ENCODE results near the gene MVP.
A peak's percentile ranks its signal among the peaks of the same experiment; 100 is the strongest.

The MVP gene

DNA sequence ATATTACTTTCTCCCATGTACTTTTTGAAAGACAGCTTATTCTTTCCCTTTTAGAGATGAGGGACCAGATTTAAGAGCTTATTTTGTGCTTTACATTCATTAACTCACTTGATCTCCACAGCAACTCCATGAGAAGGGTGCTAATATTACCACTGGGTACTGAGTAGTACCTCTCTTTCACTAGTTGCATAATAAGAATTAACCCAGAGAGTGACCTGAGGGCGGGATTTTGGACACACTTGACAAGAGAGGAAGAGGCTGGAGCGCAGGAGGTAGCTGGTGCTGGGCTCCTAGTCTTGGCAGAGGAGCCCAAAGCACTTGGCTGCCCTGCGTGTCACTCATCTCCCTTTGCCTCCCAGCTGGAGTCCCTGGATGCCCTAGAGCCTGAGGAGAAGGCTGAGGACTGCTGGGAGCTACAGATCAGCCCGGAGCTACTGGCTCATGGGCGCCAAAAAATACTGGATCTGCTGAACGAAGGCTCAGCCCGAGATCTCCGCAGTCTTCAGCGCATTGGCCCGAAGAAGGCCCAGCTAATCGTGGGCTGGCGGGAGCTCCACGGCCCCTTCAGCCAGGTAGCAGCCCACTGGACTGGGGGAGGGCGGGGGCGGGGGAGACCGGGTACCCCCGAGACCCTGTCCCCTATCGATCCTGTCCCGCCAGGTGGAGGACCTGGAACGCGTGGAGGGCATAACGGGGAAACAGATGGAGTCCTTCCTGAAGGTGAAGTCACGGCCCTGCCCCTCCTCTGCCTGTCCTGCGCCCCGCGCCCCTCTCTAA lies 15.6 kb upstream of the MVP start:
- peak overlapping the region; percentile 89 for H3K4me2 ChIP-seq
- H3K4me1 ChIP-seq = peaks cover 40% of the 10 kb centered on the region
- TF ChIP-seq Cebpa-rat (IDR thresholded peaks at IDR 0.05) = no peak
- H4K20me1 ChIP-seq = peaks cover 16% of the 10 kb centered on the region
- no peaks in the 10 kb centered on the region for H3K27me3 ChIP-seq
- peaks cover 53% of the 10 kb centered on the region for H3K36me3 ChIP-seq
- H3K4me3 ChIP-seq = peak overlapping the region; percentile 75
- H3K27ac ChIP-seq = peak overlapping the region; percentile 93
- no peaks in the 10 kb centered on the region for H3K9me3 ChIP-seq
- peak overlapping the region; percentile 90 for H3K9ac ChIP-seq

DNA sequence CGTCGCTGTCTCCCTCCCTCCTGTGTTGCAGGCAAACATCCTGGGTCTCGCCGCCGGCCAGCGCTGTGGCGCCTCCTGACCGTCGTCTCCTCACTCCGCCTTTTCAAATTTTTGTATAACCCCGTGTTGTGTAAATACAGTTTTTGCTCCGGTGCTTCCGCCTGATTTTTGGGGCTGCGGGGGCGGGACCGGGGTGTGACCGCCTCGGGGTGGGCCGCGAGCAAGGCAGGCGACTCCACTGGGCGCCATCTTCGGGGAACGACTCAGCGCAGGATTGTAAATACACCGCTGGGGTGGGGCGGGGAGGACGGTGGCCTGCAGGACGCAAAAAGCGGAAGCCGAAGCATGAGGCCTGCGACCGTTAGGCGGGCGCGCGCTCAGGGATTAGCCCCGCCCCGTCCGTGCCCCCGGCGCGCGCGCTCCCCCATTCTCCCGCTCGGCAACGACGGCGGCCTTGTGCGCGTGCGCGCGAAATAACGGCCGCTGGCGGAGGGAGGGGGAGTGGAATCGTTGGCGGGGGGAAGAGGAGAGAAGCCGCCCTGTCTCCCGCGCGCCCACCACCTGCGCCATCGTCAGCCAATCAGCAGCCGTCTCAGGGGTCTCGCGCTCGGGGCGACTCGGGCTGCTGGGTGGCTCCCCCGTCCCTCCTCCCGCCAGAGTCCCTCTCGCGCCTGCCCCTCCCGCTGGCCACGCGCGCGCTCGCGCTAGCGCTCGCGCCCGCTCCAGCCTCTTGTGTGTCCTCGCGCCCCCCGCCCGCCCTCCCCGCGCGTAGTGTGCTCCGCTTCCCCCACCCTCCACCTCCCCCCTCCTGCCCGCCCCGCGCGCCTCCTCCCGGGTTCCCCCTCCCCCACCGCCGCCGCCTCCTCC lies 14.8 kb upstream of the MVP start:
- Histone ChIP-seq H4K20me1 (peaks cover 24% of the 10 kb centered on the region), H3K9ac (peak overlapping the region; percentile 90), H3K4me3 (peak overlapping the region; percentile 75), H3K4me2 (peak overlapping the region; percentile 89), H3K4me1 (peaks cover 48% of the 10 kb centered on the region), H3K9me3 (no peaks in the 10 kb centered on the region), H3K27ac (peak overlapping the region; percentile 93), H3K27me3 (no peaks in the 10 kb centered on the region), H3K36me3 (peaks cover 53% of the 10 kb centered on the region)
- TF ChIP-seq Cebpa-rat (IDR thresholded peaks at IDR 0.05) = no peak

DNA sequence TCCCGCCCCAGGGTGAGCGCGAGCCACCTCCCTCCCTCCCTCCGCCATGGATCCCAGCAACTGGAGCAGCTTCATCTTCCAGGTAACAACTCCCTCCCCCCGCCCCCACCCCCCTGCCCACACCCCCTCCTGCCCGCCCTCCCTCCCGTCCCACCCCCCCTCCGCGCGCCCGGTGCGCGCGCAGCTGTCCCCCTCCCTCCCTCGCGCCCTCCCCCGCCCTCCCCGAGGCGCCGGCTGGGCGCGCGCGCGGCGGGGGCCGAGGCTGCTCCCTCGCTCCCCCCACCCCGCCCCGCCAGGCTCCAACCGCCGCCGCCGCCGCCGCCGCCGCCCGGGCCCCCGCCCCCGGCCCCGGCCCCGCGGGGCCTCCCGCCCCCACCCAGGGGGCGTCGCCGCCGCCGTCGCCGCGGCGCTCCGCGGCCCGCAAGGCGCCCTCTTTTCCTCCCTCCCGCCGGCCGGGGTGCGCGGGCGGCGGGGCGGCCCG lies 14.1 kb upstream of the MVP start, which contains the start of gene MAZ:
TSS of gene MAZ (plus strand) at position 431 of the 481 bp plus-strand sequence. CDS start 173 bp downstream, outside the sequence.
- Histone ChIP-seq H3K9me3 (no peaks in the 10 kb centered on the region), H3K9ac (peak within 1 kb of the TSS; percentile 98), H3K27ac (peak within 1 kb of the TSS; percentile 98), H4K20me1 (peaks cover 30% of the 10 kb centered on the region), H3K4me3 (peak within 1 kb of the TSS; percentile 83), H3K4me1 (peaks cover 54% of the 10 kb centered on the region), H3K4me2 (peak within 1 kb of the TSS; percentile 99), H3K27me3 (no peaks in the 10 kb centered on the region), H3K36me3 (peaks cover 47% of the 10 kb centered on the region)
- TF ChIP-seq Cebpa-rat (IDR thresholded peaks at IDR 0.05) = no peak

DNA sequence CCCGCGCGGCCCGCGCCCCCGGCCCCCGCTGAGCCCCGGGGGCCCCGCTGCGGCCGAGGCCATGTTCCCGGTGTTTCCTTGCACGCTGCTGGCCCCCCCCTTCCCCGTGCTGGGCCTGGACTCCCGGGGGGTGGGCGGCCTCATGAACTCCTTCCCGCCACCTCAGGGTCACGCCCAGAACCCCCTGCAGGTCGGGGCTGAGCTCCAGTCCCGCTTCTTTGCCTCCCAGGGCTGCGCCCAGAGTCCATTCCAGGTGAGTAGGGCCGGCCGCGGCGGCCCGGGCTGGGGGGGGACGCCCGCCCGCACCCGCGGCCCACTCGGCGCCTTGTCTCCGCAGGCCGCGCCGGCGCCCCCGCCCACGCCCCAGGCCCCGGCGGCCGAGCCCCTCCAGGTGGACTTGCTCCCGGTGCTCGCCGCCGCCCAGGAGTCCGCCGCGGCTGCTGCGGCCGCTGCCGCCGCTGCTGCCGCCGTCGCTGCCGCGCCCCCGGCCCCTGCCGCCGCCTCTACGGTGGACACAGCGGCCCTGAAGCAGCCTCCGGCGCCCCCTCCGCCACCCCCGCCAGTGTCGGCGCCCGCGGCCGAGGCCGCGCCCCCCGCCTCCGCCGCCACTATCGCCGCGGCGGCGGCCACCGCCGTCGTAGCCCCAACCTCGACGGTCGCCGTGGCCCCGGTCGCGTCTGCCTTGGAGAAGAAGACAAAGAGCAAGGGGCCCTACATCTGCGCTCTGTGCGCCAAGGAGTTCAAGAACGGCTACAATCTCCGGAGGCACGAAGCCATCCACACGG lies 13.4 kb upstream of the MVP start:
- TF ChIP-seq Cebpa-rat (IDR thresholded peaks at IDR 0.05) = no peak
- Histone ChIP-seq H3K4me2 (peak overlapping the region; percentile 99), H4K20me1 (peaks cover 37% of the 10 kb centered on the region), H3K27ac (peak overlapping the region; percentile 98), H3K4me1 (peaks cover 61% of the 10 kb centered on the region), H3K27me3 (no peaks in the 10 kb centered on the region), H3K36me3 (peaks cover 40% of the 10 kb centered on the region), H3K9me3 (no peaks in the 10 kb centered on the region), H3K9ac (peak overlapping the region; percentile 98), H3K4me3 (peak overlapping the region; percentile 83)

DNA sequence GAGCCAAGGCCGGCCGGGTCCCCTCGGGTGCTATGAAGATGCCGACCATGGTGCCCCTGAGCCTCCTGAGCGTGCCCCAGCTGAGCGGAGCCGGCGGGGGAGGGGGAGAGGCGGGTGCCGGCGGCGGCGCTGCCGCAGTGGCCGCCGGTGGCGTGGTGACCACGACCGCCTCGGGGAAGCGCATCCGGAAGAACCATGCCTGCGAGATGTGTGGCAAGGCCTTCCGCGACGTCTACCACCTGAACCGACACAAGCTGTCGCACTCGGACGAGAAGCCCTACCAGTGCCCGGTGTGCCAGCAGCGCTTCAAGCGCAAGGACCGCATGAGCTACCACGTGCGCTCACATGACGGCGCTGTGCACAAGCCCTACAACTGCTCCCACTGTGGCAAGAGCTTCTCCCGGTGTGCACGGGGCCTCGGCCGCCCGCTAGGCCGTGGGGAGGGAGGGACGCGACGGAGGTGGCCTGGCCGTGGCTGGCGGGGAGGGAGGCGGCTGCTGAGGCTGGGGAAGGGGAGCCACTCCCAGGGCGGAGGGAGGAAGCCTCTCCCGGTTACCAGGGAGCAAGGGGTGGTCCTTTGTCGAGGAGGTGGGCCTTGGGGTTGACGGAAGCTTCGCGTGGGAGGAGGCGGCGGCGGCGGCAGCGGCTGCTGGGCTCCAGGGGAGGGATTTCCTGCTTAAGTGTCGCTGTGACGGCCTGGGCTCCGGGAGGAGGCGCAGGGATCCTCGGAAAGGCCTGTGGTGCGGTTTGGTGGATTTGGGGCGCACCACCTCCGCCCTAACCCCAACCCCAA lies 12.6 kb upstream of the MVP start:
- H3K4me3 ChIP-seq = peak overlapping the region; percentile 83
- H3K4me1 ChIP-seq = peaks cover 60% of the 10 kb centered on the region
- H3K36me3 ChIP-seq = peaks cover 33% of the 10 kb centered on the region

DNA sequence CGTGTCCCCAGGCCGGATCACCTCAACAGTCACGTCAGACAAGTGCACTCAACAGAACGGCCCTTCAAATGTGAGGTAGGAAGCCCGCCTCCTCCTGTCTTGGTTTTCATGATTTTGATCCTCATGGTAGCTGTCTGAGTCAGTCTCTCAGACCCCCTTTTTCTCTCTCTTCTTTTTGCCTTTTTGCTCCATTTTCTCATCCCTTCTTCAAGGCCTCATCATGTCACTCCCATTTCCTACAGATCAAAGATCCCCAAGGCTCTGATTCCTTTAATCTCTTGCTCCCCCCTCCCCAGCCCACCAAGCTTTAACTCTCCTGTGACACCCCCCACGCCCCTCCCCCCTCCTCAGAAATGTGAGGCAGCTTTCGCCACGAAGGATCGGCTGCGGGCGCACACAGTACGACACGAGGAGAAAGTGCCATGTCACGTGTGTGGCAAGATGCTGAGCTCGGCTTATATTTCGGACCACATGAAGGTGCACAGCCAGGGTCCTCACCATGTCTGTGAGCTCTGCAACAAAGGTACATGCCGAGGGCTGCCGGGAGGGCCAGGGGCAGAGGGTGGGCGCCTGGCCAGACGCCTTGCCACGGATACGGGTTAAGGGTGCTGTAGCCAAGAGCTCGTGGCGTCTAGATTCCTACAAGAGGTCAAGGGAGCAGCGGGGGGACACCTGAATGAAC lies 11.9 kb upstream of the MVP start:
- no peaks in the 10 kb centered on the region for H3K9me3 ChIP-seq
- no peak for TF ChIP-seq Cebpa-rat (IDR thresholded peaks at IDR 0.05)
- peaks cover 60% of the 10 kb centered on the region for H3K4me1 ChIP-seq
- H3K27me3 ChIP-seq = no peaks in the 10 kb centered on the region
- peak overlapping the region; percentile 98 for H3K9ac ChIP-seq
- peak overlapping the region; percentile 99 for H3K4me2 ChIP-seq
- H3K27ac ChIP-seq = peak overlapping the region; percentile 98
- H3K4me3 ChIP-seq = peak overlapping the region; percentile 83
- peaks cover 37% of the 10 kb centered on the region for H4K20me1 ChIP-seq
- H3K36me3 ChIP-seq = peaks cover 25% of the 10 kb centered on the region

More for the DNA sequence above, 12.6 kb upstream of the MVP start:
- Histone ChIP-seq H3K9ac (peak overlapping the region; percentile 98), H3K4me2 (peak overlapping the region; percentile 99), H3K9me3 (no peaks in the 10 kb centered on the region), H3K27ac (peak overlapping the region; percentile 98), H3K27me3 (no peaks in the 10 kb centered on the region), H4K20me1 (peaks cover 37% of the 10 kb centered on the region)
- TF ChIP-seq Cebpa-rat (IDR thresholded peaks at IDR 0.05) = no peak

DNA sequence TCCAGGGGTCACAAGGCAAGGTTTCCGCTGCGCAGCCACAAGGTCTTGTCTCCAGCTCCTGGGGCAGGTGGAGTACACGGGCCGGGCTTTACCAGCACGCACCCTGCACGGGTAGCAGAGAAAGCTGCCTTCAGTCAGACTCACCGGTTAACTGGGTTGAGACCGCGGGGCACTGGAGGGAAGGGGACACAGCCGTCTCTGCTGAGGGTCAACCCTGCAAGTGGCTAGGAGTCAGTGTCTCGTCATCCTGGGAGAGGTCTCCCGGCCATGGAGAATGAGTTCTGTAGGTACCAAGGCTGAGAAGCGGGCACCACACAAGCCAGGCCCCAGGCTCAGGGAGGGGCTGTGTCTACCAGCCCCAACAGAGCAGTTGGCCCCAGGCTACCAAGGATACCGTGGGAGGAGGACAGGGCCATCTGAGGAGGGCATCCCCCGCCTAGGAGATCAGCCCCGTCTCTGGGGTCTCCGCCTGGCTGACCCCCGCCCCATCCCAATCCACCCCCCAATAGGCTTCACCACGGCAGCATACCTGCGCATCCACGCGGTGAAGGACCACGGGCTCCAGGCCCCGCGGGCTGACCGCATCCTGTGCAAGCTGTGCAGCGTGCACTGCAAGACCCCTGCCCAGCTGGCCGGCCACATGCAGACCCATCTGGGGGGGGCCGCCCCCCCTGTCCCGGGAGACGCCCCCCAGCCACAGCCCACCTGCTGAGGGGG lies 11.1 kb upstream of the MVP start:
- Histone ChIP-seq H3K9ac (peak overlapping the region; percentile 98), H3K4me3 (peak overlapping the region; percentile 83), H3K27ac (peak overlapping the region; percentile 98)

More for the DNA sequence above, 11.1 kb upstream of the MVP start:
- H3K9me3 ChIP-seq = no peaks in the 10 kb centered on the region
- peak overlapping the region; percentile 99 for H3K4me2 ChIP-seq
- H3K36me3 ChIP-seq = peaks cover 20% of the 10 kb centered on the region
- H3K27me3 ChIP-seq = no peaks in the 10 kb centered on the region
- H4K20me1 ChIP-seq = peaks cover 37% of the 10 kb centered on the region
- H3K4me1 ChIP-seq = peaks cover 60% of the 10 kb centered on the region
- TF ChIP-seq Cebpa-rat (IDR thresholded peaks at IDR 0.05) = no peak

All from BLaER1 (cell line).